Measurements from ENCODE around the gene EP300.

EP300 gene

GRCh38 chr22:41092847-41093411 is 537 bp downstream of the EP300 start:
- Histone ChIP-seq H3K27ac (ENCODE audit: low read depth, low read length) (peak overlapping the region; percentile 94), H3K9me3 (ENCODE audit: control insufficient read depth, insufficient read depth, low read length) (no peaks in the 10 kb centered on the region), H3K4me2 (ENCODE audit: low read length) (peak overlapping the region; percentile 69), H3K9me2 (replicated peaks; ENCODE audit: control insufficient read depth, low read length) (no peaks in the 10 kb centered on the region), H3K79me2 (ENCODE audit: control insufficient read depth, low read length) (peaks cover 61% of the 10 kb centered on the region), H3K36me3 (ENCODE audit: control insufficient read depth, low read length) (peaks cover 49% of the 10 kb centered on the region), H3K27me3 (ENCODE audit: control insufficient read depth, low read length) (no peaks in the 10 kb centered on the region), H3K4me3 (ENCODE audit: low read length) (peak overlapping the region; percentile 83), H4K20me1 (ENCODE audit: control insufficient read depth, insufficient read depth, low read depth, low read length) (peaks cover 36% of the 10 kb centered on the region), H3K4me1 (ENCODE audit: control insufficient read depth, low read length) (peaks cover 34% of the 10 kb centered on the region), H3F3A (ENCODE audit: control insufficient read depth, insufficient read depth) (no peaks in the 10 kb centered on the region)
- TF ChIP-seq CTCF (IDR thresholded peaks at IDR 0.05; ENCODE audit: low read depth, low read length, poor library complexity, severe bottlenecking) (peak; percentile 10), EZH2phosphoT487 (IDR thresholded peaks at IDR 0.05; ENCODE audit: borderline replicate concordance, low read length) (no peak)

- peaks cover 73% of the 10 kb centered on the region for H3K79me2 ChIP-seq (ENCODE audit: control insufficient read depth, low read length)
- TF ChIP-seq CTCF (IDR thresholded peaks at IDR 0.05; ENCODE audit: low read depth, low read length, poor library complexity, severe bottlenecking) (no peak), EZH2phosphoT487 (IDR thresholded peaks at IDR 0.05; ENCODE audit: borderline replicate concordance, low read length) (no peak)
- H3K4me3 ChIP-seq (ENCODE audit: low read length) = peak overlapping the region; percentile 83
- no peaks in the 10 kb centered on the region for H3F3A ChIP-seq (ENCODE audit: control insufficient read depth, insufficient read depth)
- peaks cover 40% of the 10 kb centered on the region for H4K20me1 ChIP-seq (ENCODE audit: control insufficient read depth, insufficient read depth, low read depth, low read length)
- H3K27ac ChIP-seq (ENCODE audit: low read depth, low read length) = no peak overlapping the region
- H3K36me3 ChIP-seq (ENCODE audit: control insufficient read depth, low read length) = peaks cover 56% of the 10 kb centered on the region
- no peaks in the 10 kb centered on the region for H3K9me2 ChIP-seq (replicated peaks; ENCODE audit: control insufficient read depth, low read length)
- H3K27me3 ChIP-seq (ENCODE audit: control insufficient read depth, low read length) = no peaks in the 10 kb centered on the region
- peak overlapping the region; percentile 69 for H3K4me2 ChIP-seq (ENCODE audit: low read length)
- H3K9me3 ChIP-seq (ENCODE audit: control insufficient read depth, insufficient read depth, low read length) = no peaks in the 10 kb centered on the region
- H3K4me1 ChIP-seq (ENCODE audit: control insufficient read depth, low read length) = peaks cover 38% of the 10 kb centered on the region
Measured at GRCh38 chr22:41094041-41094593, 1.7 kb downstream of the EP300 start.

GRCh38 chr22:41096391-41096790 is 4.0 kb downstream of the EP300 start:
- Histone ChIP-seq H3K27ac (ENCODE audit: low read depth, low read length) (no peak overlapping the region), H3K4me3 (ENCODE audit: low read length) (peak overlapping the region; percentile 83), H3K9me3 (ENCODE audit: control insufficient read depth, insufficient read depth, low read length) (no peaks in the 10 kb centered on the region), H3F3A (ENCODE audit: control insufficient read depth, insufficient read depth) (no peaks in the 10 kb centered on the region), H3K4me2 (ENCODE audit: low read length) (peak overlapping the region; percentile 69), H3K4me1 (ENCODE audit: control insufficient read depth, low read length) (peaks cover 37% of the 10 kb centered on the region), H4K20me1 (ENCODE audit: control insufficient read depth, insufficient read depth, low read depth, low read length) (peaks cover 53% of the 10 kb centered on the region), H3K9me2 (replicated peaks; ENCODE audit: control insufficient read depth, low read length) (no peaks in the 10 kb centered on the region), H3K79me2 (ENCODE audit: control insufficient read depth, low read length) (peaks cover 96% of the 10 kb centered on the region), H3K27me3 (ENCODE audit: control insufficient read depth, low read length) (no peaks in the 10 kb centered on the region), H3K36me3 (ENCODE audit: control insufficient read depth, low read length) (peaks cover 73% of the 10 kb centered on the region)
- no peak for TF ChIP-seq CTCF (IDR thresholded peaks at IDR 0.05; ENCODE audit: low read depth, low read length, poor library complexity, severe bottlenecking)
- TF ChIP-seq EZH2phosphoT487 (IDR thresholded peaks at IDR 0.05; ENCODE audit: borderline replicate concordance, low read length) = no peak
